K562 (cell line): Measurements from ENCODE around the gene ORAI2. TPM values are rescaled to one million over a fixed set of nuclear protein-coding genes. Genes with fewer than 3 reads are reported as not detected.
A peak's percentile ranks its signal among the peaks of the same experiment; 100 is the strongest.

Source experiments
- ATAC-seq: fragments of 200-7000 bp; cut with Tn5 transposase; 3 replicates; pipeline ENCODE4 v1.9.1; 2020; ENCODE audit warnings: moderate library complexity
- BruUV-seq: library from RNA; stranded (reverse); fragments of 400-500 nt; replicated peaks from 2 replicates; lab custom pipeline; 2021; lab: Mats Ljungman, UMichigan
- CTCF ChIA-PET: fragments of 300-600 bp; formaldehyde crosslinking; extraction: SDS; loops from one replicate; lab custom pipeline; 2021; ENCODE audit warnings: low intra/inter-chr PET ratio; lab: Yijun Ruan, JAX
- POLR2A ChIA-PET: fragments of 300-600, 350-650 bp; sonication (Branson Sonifier 250); formaldehyde crosslinking; extraction: SDS; loops from one replicate; lab custom pipeline; 2021; ENCODE audit warnings: antibody characterized with exemption, inconsistent platforms; lab: Yijun Ruan, JAX
- DNase-seq, 4 experiments: peaks; one replicate each; pipeline versions ENCODE4 v3.0.0 to v3.0.0-alpha.2; 2011 to 2018; ENCODE audit warnings: low spot score in 3 of 4, mixed read lengths in 3 of 4; ENCODE audit errors: extremely low read depth in 1 of 4
- FAIRE-seq: peaks from 2 replicates; lab custom pipeline; 2011; peaks lifted over from hg19 to GRCh38; lab: Jason Lieb, UNC
- H2AFZ ChIP-seq: 2 replicates; pipeline ENCODE4 v1.6.0; 2011; ENCODE audit warnings: low read depth, low read length, control low read depth, inconsistent platforms
- H3K27ac ChIP-seq: fragments of 200-600 bp; 3 replicates; pipeline ENCODE4 v1.8.0; 2011; ENCODE audit warnings: low read depth, mild to moderate bottlenecking, control low read depth, inconsistent platforms, low read length, moderate library complexity, mixed read lengths; ENCODE audit errors: extremely low read depth
- H3K27me3 ChIP-seq, 2 experiments: fragments of 300-600 bp in 1 of 2; 2 replicates in 1 of 2; 3 replicates in 1 of 2; pipeline versions ENCODE4 v1.6.0 to v1.8.0; 2011; ENCODE audit warnings: inconsistent platforms in 2 of 2, low read length in 2 of 2, mild to moderate bottlenecking in 1 of 2, mixed read lengths in 1 of 2, moderate library complexity in 1 of 2; ENCODE audit not compliant: control insufficient read depth in 2 of 2, insufficient read depth in 2 of 2
- H3K36me3 ChIP-seq: fragments of 300-600 bp; 3 replicates; pipeline ENCODE4 v1.8.0; 2011; ENCODE audit warnings: mild to moderate bottlenecking, low read length, inconsistent platforms; ENCODE audit not compliant: control insufficient read depth, insufficient read depth
- H3K4me1 ChIP-seq, 2 experiments: fragments of 200-600 bp in 1 of 2; replicated peaks in 1 of 2; 2 replicates in 1 of 2; 3 replicates in 1 of 2; pipeline versions ENCODE4 v1.5.1 to v1.8.0; 2011; ENCODE audit warnings: inconsistent platforms in 2 of 2, low read length in 2 of 2, mild to moderate bottlenecking in 1 of 2, mixed read lengths in 1 of 2, moderate library complexity in 1 of 2; ENCODE audit not compliant: control insufficient read depth in 2 of 2, insufficient read depth in 2 of 2
- H3K4me2 ChIP-seq: 2 replicates; pipeline ENCODE4 v1.6.1; 2011; ENCODE audit warnings: low read length, control low read depth, inconsistent platforms, mixed read lengths; ENCODE audit not compliant: insufficient read depth
- H3K4me3 ChIP-seq: fragments of 200-600 bp; sonication (generic), shearing (Covaris generic); 2 replicates; pipeline ENCODE4 v1.5.1; 2016; ENCODE audit warnings: control low read depth, inconsistent platforms
- H3K79me2 ChIP-seq: fragments of 200-600 bp; 3 replicates; pipeline ENCODE4 v1.8.0; 2011; ENCODE audit warnings: low read length, inconsistent platforms; ENCODE audit not compliant: control insufficient read depth, insufficient read depth
- H3K9ac ChIP-seq, 2 experiments: 2 replicates each; pipeline versions ENCODE4 v1.6.0 to v1.6.1; 2011; ENCODE audit warnings: low read depth in 2 of 2, low read length in 2 of 2, control low read depth in 1 of 2, inconsistent platforms in 1 of 2, mild to moderate bottlenecking in 1 of 2, mixed read lengths in 1 of 2; ENCODE audit not compliant: insufficient read depth in 1 of 2
- H3K9me1 ChIP-seq: one replicate; pipeline ENCODE4 v1.6.0; 2011; ENCODE audit warnings: inconsistent platforms, mild to moderate bottlenecking, low read length, moderate library complexity; ENCODE audit not compliant: control insufficient read depth, insufficient read depth
- H3K9me3 ChIP-seq: replicated peaks from 2 replicates; pipeline ENCODE4 v1.5.1; 2011; ENCODE audit warnings: low read depth, low read length, inconsistent platforms; ENCODE audit not compliant: control insufficient read depth, insufficient read depth
- H4K20me1 ChIP-seq: replicated peaks from 2 replicates; pipeline ENCODE4 v1.6.1; 2011; ENCODE audit warnings: low read length, inconsistent platforms, mixed read lengths; ENCODE audit not compliant: control insufficient read depth, insufficient read depth
- ATF6 ChIP-seq: sonication (generic); formaldehyde crosslinking; IDR thresholded peaks from 2 replicates; pipeline ENCODE4 v1.4.0; 2020; ENCODE audit warnings: mild to moderate bottlenecking, missing genetic modification reagents
- CBFA2T2 ChIP-seq: fragments of 450-650 bp; conservative IDR thresholded peaks from 2 replicates; pipeline ENCODE4 v1.6.1; 2017; ENCODE audit warnings: mild to moderate bottlenecking
- CBFA2T3 ChIP-seq: fragments of 450-650 bp; IDR thresholded peaks from 2 replicates; pipeline ENCODE4 v1.6.1; 2017
- CHD4 ChIP-seq: fragments of 200-600 bp; sonication (generic); IDR thresholded peaks from 3 replicates; pipeline ENCODE4 v1.6.1; 2012; ENCODE audit warnings: low read depth, mild to moderate bottlenecking, mixed read lengths, low read length, inconsistent platforms; ENCODE audit not compliant: insufficient read depth, insufficient replicate concordance, poor library complexity, severe bottlenecking
- FOSL1 ChIP-seq: fragments of 200-800 bp; sonication (Bioruptor generic); conservative IDR thresholded peaks from 2 replicates; pipeline ENCODE4 v1.6.1; 2016; ENCODE audit warnings: missing genetic modification characterization, missing compliant biosample characterization
- KDM1A ChIP-seq, 2 experiments: fragments of 450-650 bp; IDR thresholded peaks; 2 replicates each; pipeline ENCODE4 v1.6.1; 2016; ENCODE audit warnings: mild to moderate bottlenecking in 2 of 2
- MNT ChIP-seq, 2 experiments: fragments of 450-650 bp; conservative IDR thresholded peaks; 2 replicates each; pipeline ENCODE4 v1.6.1; 2017; ENCODE audit warnings: mild to moderate bottlenecking in 2 of 2, moderate library complexity in 2 of 2
- PHB2 ChIP-seq: fragments of 450-650 bp; IDR thresholded peaks from 2 replicates; pipeline ENCODE4 v1.6.1; 2017; ENCODE audit warnings: low read depth
- PKNOX1 ChIP-seq: fragments of 450-650 bp; IDR thresholded peaks from 2 replicates; pipeline ENCODE4 v1.6.1; 2016
- RBM34 ChIP-seq: fragments of 200-400 bp; formaldehyde crosslinking; IDR thresholded peaks from 2 replicates; pipeline ENCODE4 v1.6.1; 2018; ENCODE audit warnings: low read length, borderline replicate concordance; ENCODE audit not compliant: insufficient read depth
- SRF ChIP-seq, 2 experiments: fragments of 250-450, 450-650 bp in 1 of 2; sonication (Bioruptor Pico) in 1 of 2; sonication (generic) in 1 of 2; formaldehyde crosslinking; IDR thresholded peaks; 2 replicates each; pipeline versions ENCODE4 v1.5.0 to v1.5.1; 2020 to 2022; ENCODE audit warnings: mild to moderate bottlenecking in 1 of 2, missing genetic modification reagents in 1 of 2
- TCF3 ChIP-seq: sonication (generic); formaldehyde crosslinking; IDR thresholded peaks from 2 replicates; pipeline ENCODE4 v1.4.0; 2020; ENCODE audit warnings: mild to moderate bottlenecking, missing genetic modification reagents
- XRCC3 ChIP-seq: fragments of 450-650 bp; IDR thresholded peaks from 2 replicates; pipeline ENCODE4 v1.6.1; 2017; ENCODE audit warnings: mild to moderate bottlenecking, moderate library complexity
- WGBS: fragments of 100-300 bp; shearing (Covaris generic); methylation state at CpG from one replicate; pipeline ENCODE4 v1.1.6; 2016; ENCODE audit warnings: low coverage, mixed read lengths; ENCODE audit not compliant: insufficient coverage; ENCODE audit errors: missing lambda C conversion rate; 5-methylcytosine and 5-hydroxymethylcytosine counted together
- in situ Hi-C: fragments of 300-500 bp; cut with MboI; formaldehyde crosslinking; loops from 4 replicates; pipeline ENCODE4 v1.15.0; 2018; ENCODE audit warnings: inconsistent platforms, mixed read lengths
- intact Hi-C: fragments of 100-400 bp; cut with micrococcal nuclease; formaldehyde crosslinking; loops from 2 replicates; pipeline ENCODE4 v1.14.2; 2022
- polyA plus RNA-seq, 8 experiments: library from polyadenylated mRNA; depleted of rRNA in 4 of 8; stranded (reverse) in 5 of 8; unstranded in 3 of 8; fragments of >200 nt; fragmentation: Nextera tagmentation in 2 of 8; fragmentation: Illumina TruSeq in 1 of 8; extraction: Ambion mirVana in 2 of 8; extraction: Trizol in 1 of 8; gene quantifications; 2 replicates each; pipeline versions ENCODE4 v1.2.1 to v1.2.3, GENCODE V29; 2011 to 2014; ENCODE audit warnings: inconsistent platforms in 1 of 8, missing spikeins in 1 of 8
- total RNA-seq, 7 experiments: library from RNA; depleted of rRNA in 6 of 7; stranded (reverse); fragments of >200 nt in 6 of 7; fragmentation: Illumina TruSeq in 2 of 7; extraction: Trizol in 2 of 7; gene quantifications; 2 replicates each; pipeline versions ENCODE4 v1.2.1 to v1.2.3, GENCODE V29; 2011 to 2021; ENCODE audit warnings: low replicate concordance in 1 of 7

Gene ORAI2
- total and polyA plus RNA-seq, 9 of the 15 experiments (the other 6 are each of a cell fraction or from before 2014, with no cell fraction given) = 1.1 to 27.7 (median 9.2) TPM

- 49% methylated on average over 17 of the region's 17 CpGs for WGBS
- no peak for TF ChIP-seq CHD4
- TF ChIP-seq ATF6 = 0 out of 2 replicates have a peak, but pooled peaks have one; percentile 51
- no peak for TF ChIP-seq XRCC3
- TF ChIP-seq FOSL1 (tag) = 0 out of 2 replicates have a peak, but pooled peaks have one; percentile 38
- TF ChIP-seq SRF (CRISPR knock-in tag; IDR thresholded peaks at IDR 0.05) = no peak
- peak; percentile 39; the same call in 1 of the 2 replicates for TF ChIP-seq TCF3
- no peak for TF ChIP-seq CBFA2T2
- peak; percentile 49 for TF ChIP-seq PKNOX1
- TF ChIP-seq RBM34 = no peak
- TF ChIP-seq MNT (conservative IDR thresholded peaks at IDR 0.05) = 0 out of 4 replicates have a peak, but pooled peaks of 1 of the 2 experiments have one; percentile 17
- peak; percentile 58; the same call in 1 of the 2 replicates for TF ChIP-seq CBFA2T3
- no peak for TF ChIP-seq PHB2
- TF ChIP-seq KDM1A (IDR thresholded peaks at IDR 0.05) = 0 out of 4 replicates have a peak, but pooled peaks of 1 of the 2 experiments have one; percentile 20
Observed at GRCh38 chr7:102444961-102445673, 11.7 kb downstream of the ORAI2 start.

More at GRCh38 chr7:102444961-102445673, 11.7 kb downstream of the ORAI2 start:
- H3K36me3 ChIP-seq = peaks cover 29% of the 10 kb centered on the region; the same call in 2 of the 3 replicates
- peak overlapping the region; percentile 41; the same call in 1 of the 3 replicates for H3K27ac ChIP-seq
- peaks cover 36 to 75% of the 10 kb centered on the region in 2 experiments for H3K4me1 ChIP-seq
- H4K20me1 ChIP-seq = no peaks in the 10 kb centered on the region; the same call in 1 of the 2 replicates
- peak overlapping the region in 1 of 2 experiments; percentile 88; a peak in 2 of 4 replicates for H3K9ac ChIP-seq
- ChIA-PET POLR2A (interaction anchor here (1.6 kb wide), 1 partner anchor 9 kb away, joined by 4 read pairs; no protein-coding TSS in a partner anchor), CTCF (no interaction called here)
- peak overlapping the region; percentile 10 for H2AFZ ChIP-seq
- DNase-seq (peak in 1 of 4 experiments; percentile 65), ATAC-seq (peak; percentile 33; the same call in 2 of the 3 replicates), FAIRE-seq (peak; percentile 70)
- in situ Hi-C loops = no loop called here
- H3K9me1 ChIP-seq = peaks cover 3% of the 10 kb centered on the region
- no peak overlapping the region for H3K4me3 ChIP-seq
- H3K4me2 ChIP-seq = 0 out of 2 replicates have a peak overlapping the region, but pooled peaks have one; percentile 0
- H3K79me2 ChIP-seq = no peaks in the 10 kb centered on the region
- no peaks in the 10 kb centered on the region for H3K9me3 ChIP-seq
- BruUV-seq = no TSS peak
- H3K27me3 ChIP-seq = no peaks in the 10 kb centered on the region
- intact Hi-C loops = no loop called here
